Amniotic stem cell (primary cell): Measurements from ENCODE around the gene S100A6.
"Not testable (repeated sequence)": the region's sequence is repeated elsewhere in the genome, so short reads cannot be mapped to it uniquely, and the experiment has no call there.

ENCODE experiments used
- DNase-seq: peaks from one replicate; lab custom pipeline; 2025; lab: John Stamatoyannopoulos, UW

S100A6 gene

DNA sequence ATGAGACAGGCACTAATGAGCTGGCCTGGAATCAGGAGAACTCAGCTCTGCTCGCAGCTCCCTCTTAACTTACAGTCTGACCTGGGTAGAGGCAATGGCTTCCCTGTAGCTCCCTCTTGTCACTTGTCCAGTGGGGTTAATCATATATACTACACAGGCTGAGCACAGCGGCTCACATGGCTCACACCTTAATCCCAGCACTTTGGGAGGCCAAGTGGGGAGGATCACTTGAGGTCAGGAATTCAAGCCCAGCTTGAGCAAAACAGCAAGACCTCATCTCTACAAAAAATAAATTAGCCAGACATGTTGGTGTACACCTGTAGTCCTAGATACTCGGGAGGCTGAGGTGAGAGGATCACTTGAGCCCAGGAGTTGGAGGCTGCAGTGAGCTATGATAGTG, 4.2 kb downstream of the S100A6 start:
- DNase-seq = no peak

DNA sequence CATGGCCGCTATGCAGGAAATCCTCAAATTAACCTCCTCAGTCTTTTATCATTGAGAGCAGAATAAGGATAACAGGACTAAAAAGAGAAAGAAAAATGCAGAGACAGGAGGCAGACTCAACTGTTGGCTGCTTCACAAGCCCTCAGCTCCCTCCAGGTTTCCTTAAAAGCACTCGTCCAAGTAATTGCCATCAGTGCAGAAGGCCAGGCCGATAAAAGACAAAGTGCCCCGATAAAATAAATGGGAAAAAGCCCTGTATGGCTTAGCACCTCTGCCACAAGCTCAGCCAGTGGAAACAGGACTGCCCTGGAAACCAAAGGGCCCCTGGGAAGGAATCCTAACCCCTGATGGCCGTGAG, 8.1 kb downstream of the S100A6 start:
- no peak for DNase-seq

DNA sequence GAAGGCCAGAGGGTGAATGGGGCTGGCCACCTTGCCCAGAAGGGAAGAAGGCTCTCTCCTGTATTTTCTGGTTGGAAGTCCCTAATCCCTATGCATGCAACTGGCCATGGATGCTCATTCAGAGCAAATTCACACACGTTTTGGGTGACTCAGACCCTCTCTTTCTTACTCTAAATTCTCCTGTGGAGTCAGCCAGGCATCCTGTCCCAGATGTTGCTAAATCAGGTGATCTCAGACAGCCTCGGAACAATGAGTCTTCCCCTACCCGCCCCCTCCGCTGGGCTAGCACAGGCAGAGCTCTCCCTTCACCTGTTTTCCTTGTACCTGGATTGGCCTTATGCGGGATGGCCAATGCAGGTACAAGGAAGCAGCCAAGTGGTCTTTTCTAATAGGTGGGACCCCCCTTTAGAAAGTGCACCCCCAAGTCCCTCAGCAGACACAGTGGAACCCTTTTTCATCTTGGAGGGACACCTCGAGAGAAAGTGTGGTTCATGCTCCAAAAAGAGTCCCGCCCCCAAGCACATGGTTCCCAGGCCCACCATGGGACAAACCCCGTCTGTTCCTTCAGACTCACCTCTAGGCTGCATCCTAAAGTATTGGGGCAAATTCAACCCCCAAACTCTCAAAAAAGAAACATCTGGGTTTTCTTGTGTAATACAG, 8.6 kb downstream of the S100A6 start:
- DNase-seq = no peak

GRCh38 chr1:153526132-153526543, 9.7 kb downstream of the S100A6 start:
- no peak for DNase-seq

DNA sequence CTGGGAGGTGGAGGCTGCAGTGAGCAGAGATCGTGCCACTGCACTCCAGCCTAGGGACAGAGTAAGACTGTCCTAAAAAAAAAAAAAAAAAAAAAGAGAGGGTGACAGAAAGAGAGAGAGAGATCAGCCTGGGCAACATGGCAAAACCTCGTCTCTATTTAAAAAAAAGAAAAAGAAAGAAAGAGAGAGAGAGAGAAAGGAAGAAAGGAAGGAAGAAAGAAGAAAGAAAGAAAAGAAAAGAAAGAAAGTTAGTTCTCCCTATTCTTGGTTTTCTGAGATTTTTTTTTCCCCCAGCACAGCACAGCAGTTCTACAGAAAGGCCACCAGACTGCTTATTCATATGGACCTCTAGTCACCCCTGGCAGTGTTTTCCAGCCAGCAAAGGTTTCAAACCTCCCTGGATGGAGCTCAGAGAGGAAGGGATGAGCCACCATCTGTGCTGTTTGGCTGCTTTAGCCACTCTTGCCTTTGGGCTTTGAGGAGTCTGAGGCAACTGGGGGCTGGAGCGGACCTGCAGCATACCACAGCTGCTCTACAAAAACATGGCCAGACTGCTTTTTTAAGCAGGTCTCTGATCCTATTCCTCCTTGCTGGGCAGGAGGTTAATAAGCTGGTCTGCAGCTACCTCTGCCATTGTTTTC, 10.6 kb downstream of the S100A6 start:
- DNase-seq = no peak

- DNase-seq = not testable (repeated sequence)
Measured at GRCh38 chr1:153522353-153523048, 13.3 kb downstream of the S100A6 start.

DNA sequence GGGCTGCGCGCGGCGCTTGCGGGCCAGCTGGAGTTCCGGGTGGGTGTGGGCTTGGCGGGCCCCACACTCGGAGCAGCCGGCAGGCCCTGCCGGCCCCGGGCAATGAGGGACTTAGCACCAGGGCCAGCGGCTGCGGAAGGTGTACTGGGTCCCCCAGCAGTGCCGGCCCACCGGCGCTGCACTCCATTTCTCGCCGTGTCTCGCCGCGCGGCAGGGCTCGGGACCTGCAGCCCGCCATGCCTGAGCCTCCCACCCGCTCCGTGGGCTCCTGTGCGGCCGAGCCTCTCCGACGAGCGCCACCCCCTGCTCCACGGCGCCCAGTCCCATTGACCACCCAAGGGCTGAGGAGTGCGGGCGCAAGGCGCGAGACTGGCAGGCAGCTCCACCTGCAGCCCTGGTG, 14.0 kb downstream of the S100A6 start:
- not testable (repeated sequence) for DNase-seq

- no peak for DNase-seq
Measured at GRCh38 chr1:153520818-153521476, 14.8 kb downstream of the S100A6 start.

- DNase-seq = not testable (repeated sequence)
Measured at GRCh38 chr1:153520137-153520691, 15.6 kb downstream of the S100A6 start.

- DNase-seq = no peak
Measured at GRCh38 chr1:153519242-153519641, 16.5 kb downstream of the S100A6 start.

DNA sequence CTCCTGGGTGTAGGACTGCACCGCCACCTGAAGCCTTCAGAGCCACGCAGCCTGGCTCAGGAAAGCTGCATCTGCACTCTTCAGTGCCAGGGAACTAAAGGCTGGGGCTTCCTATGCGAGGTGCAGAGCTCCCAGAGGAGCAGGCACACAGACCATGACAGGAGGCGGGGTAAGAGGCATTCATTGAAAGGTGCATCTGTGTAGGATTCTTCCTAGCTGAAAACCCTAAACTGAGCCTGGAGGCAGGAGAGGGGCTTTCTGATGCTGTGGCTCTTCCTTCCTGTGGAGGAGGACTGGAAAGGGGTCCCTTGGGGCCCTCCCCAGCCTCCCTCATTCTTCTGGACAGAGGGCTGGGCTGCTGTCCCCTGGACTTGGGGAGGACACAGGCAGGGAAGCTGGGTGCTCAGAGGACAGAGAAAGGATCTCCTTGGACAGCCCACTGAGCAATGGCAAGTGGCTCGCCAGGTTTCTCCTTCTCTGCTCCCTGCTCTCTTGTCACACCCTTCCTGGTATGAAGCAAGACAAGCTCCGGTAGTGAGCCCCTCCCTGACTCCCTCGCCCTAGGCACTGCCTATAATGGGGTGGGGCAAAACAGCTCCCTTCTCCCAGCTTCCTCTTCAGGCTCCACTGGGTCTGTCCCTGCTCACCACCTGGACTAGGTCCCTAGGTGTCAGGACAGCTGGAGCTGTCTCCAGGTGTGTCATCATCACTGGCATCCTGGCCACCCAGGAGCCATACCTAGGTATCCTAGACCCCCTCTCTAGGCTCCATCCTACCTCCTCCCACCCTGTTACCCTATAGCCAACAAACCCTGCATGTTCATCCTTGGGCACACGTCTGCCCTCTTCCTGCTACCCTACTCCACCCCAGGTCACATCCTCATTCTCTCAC, 20.0 kb downstream of the S100A6 start:
- DNase-seq = no peak

- no peak for DNase-seq
Measured at GRCh38 chr1:153513666-153514065, 22.1 kb downstream of the S100A6 start.

- no peak for DNase-seq
Measured at GRCh38 chr1:153513023-153513422, 22.8 kb downstream of the S100A6 start.

GRCh38 chr1:153510984-153511410, 24.8 kb downstream of the S100A6 start:
- DNase-seq = peak; percentile 65

DNA sequence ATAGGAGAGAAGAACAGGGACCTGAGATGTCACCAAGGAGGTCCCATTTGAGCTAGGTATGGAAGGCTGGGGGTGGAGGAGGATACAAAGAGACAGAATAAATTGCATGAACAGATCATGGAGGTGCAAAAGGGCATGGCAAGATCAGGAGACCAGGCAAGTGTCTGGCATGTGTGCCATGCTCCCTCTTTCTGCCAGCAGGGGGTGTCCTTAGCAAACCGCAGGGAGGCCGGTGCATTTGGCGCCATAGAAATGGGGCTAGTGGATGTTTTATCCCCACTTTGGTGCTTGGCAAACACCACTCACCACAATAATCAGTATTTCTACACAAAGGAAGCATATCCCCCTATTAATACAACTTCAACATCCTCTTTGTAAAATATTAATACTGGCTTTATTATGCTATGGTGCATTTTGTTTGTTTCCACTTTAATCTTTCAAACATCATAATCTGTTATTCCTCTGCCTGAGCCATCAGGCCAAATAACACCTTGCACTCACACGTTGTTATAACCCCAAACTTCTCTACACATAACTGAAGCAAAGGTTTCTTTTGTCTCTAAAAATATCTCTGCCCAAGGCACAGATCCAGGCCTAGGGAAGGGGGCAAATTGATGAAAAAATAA, 25.9 kb downstream of the S100A6 start:
- DNase-seq = no peak

DNA sequence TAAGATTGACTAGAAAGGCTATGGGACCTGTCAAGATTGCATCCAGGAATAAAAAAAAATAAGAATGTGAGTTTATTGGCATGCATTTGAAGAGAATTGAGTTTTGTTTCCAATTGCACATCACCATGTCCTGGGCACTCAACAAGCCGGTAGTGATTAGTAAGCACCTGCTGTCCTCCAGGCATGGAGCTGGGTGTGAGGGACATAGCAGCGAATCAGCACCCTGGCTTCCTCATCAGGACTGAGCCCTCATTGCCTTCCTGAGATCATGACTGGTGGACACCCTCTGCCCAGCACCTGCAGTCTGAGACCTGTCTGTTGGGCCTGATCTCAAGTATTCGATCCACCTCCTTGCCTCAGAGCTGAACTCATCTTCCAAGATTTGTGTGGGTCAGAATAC, 26.8 kb downstream of the S100A6 start:
- DNase-seq = no peak

GRCh38 chr1:153507926-153508583, 27.7 kb downstream of the S100A6 start:
- no peak for DNase-seq

DNA sequence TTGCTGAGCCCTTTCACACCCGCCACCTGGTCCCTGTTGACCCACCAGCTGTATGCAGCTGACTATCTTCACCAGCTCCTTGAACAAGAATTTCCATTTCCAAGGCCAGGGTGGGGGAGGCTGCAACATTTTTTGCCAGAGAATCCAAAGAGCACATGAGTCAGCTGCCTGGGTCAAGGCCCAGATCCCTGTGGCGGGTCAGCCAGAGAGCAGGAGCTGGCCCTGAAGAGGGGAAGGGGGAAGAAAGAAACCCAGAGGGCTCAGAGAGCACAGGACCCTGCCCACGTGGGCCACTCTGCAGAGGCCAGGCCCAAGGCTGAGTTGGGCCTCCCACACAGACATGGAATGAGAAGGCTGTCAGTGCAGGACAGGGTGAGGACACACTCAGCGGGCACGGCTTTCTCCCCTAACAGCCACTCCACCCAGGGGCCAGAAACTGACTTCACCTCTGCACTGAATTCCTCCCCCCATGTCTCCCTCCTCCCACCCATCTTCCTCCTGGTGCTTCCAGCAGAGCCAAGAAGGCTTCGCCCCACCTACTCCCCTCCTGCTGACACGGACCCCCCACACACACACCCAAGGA, 28.9 kb downstream of the S100A6 start:
- peak; percentile 33 for DNase-seq

GRCh38 chr1:153506386-153506785, 29.4 kb downstream of the S100A6 start:
- DNase-seq = no peak

DNA sequence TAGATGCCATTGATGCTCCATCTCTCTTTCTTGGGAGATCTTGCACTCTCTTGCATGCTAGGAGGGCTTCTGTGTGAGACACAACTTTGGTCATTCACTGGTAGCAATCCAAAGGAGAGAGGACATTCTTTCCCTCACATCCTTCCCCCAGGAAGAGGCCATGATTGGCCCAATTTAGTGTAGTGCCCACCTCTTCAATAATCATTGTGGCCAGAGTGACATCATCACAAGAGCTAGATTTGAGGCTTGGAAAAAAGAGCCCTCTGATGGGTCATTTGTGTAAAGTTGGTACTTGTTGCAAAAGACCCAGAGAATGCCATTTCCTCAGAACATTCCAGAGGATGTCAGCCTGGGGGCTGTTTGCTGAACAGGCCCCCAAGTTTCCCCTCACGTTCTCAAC, 30.2 kb downstream of the S100A6 start:
- no peak for DNase-seq
